B cell (primary cell): Measurements from ENCODE around the gene GHSR. TPM values are rescaled to one million over a fixed set of nuclear protein-coding genes. Genes with fewer than 3 reads are reported as not detected.

Experiments
- ATAC-seq: fragments of 200-7000 bp; cut with Tn5 transposase; one replicate; pipeline ENCODE4 v1.10.0; 2021; ENCODE audit warnings: low read depth, mild to moderate bottlenecking, moderate number of reproducible peaks, moderate library complexity
- CTCF ChIA-PET: fragments of 350-600 bp; sonication (Branson Sonifier 250); formaldehyde crosslinking; loops from one replicate; lab custom pipeline; 2021; ENCODE audit warnings: antibody characterized with exemption, inconsistent platforms; lab: Charles Lee
- POLR2A ChIA-PET: fragments of 350-600 bp; sonication (Branson Sonifier 250); formaldehyde crosslinking; loops from one replicate; lab custom pipeline; 2021; ENCODE audit warnings: antibody characterized with exemption; lab: Charles Lee
- DNase-seq: peaks from one replicate; pipeline ENCODE4 v3.0.0; 2013
- H2AFZ ChIP-seq: 2 replicates; pipeline ENCODE4 v1.6.1; 2012; ENCODE audit warnings: mild to moderate bottlenecking, low read depth, low read length; ENCODE audit not compliant: insufficient read depth, poor library complexity, severe bottlenecking
- H3K27ac ChIP-seq, 2 donors: 1 replicate in 1 of 2; 2 replicates in 1 of 2; pipeline ENCODE4 v1.5.1; 2012 to 2013; ENCODE audit warnings: low read length in 2 of 2, mild to moderate bottlenecking in 2 of 2, moderate library complexity in 1 of 2
- H3K27me3 ChIP-seq, 4 experiments: fragments of 200-600 bp in 1 of 4; sonication (generic) in 1 of 4; replicated peaks in 1 of 4; 1 replicate in 2 of 4; 2 replicates in 2 of 4; pipeline versions ENCODE4 v1.6.1 to v1.7.0; 2013 to 2016; ENCODE audit warnings: low read length in 3 of 4, mild to moderate bottlenecking in 2 of 4, mixed read lengths in 1 of 4, moderate library complexity in 1 of 4; ENCODE audit not compliant: insufficient read depth in 4 of 4, control insufficient read depth in 3 of 4; ENCODE audit errors: control extremely low read depth in 1 of 4
- H3K36me3 ChIP-seq, 2 experiments: replicated peaks in 1 of 2; 1 replicate in 1 of 2; 2 replicates in 1 of 2; pipeline versions ENCODE4 v1.6.1 to v1.7.1; 2013; ENCODE audit warnings: low read length in 1 of 2; ENCODE audit not compliant: insufficient read depth in 2 of 2, control insufficient read depth in 1 of 2; ENCODE audit errors: control extremely low read depth in 1 of 2, extremely low read depth in 1 of 2
- H3K4me1 ChIP-seq, 2 donors: fragments of 200-600 bp in 1 of 2; sonication (generic) in 1 of 2; 1 replicate in 1 of 2; 2 replicates in 1 of 2; pipeline versions ENCODE4 v1.5.1 to v1.6.1; 2013 to 2017; ENCODE audit warnings: low read length in 2 of 2; ENCODE audit not compliant: control insufficient read depth in 2 of 2, insufficient read depth in 2 of 2
- H3K4me2 ChIP-seq: replicated peaks from 2 replicates; pipeline ENCODE3; 2012; ENCODE audit warnings: mild to moderate bottlenecking, low read depth, low read length; ENCODE audit not compliant: poor library complexity, severe bottlenecking
- H3K4me3 ChIP-seq, 5 experiments: fragments of 200-600 bp in 1 of 5; sonication (generic) in 1 of 5; 1 replicate in 3 of 5; 2 replicates in 2 of 5; pipeline versions ENCODE4 v1.5.1 to v1.7.0; 2011 to 2016; ENCODE audit warnings: low read length in 4 of 5, mild to moderate bottlenecking in 4 of 5, low read depth in 2 of 5, control low read depth in 1 of 5, moderate library complexity in 1 of 5; ENCODE audit not compliant: insufficient read depth in 1 of 5; ENCODE audit errors: control extremely low read depth in 1 of 5, extremely low read depth in 1 of 5
- H3K79me2 ChIP-seq: fragments of 200-600 bp; sonication (generic); one replicate; pipeline ENCODE4 v1.6.0; 2016; ENCODE audit warnings: low read length; ENCODE audit not compliant: control insufficient read depth, insufficient read depth
- H3K9ac ChIP-seq: fragments of 200-600 bp; sonication (generic); 2 replicates; pipeline ENCODE4 v1.6.1; 2017; ENCODE audit warnings: mild to moderate bottlenecking, low read length, moderate library complexity
- H3K9me3 ChIP-seq, 3 donors: one replicate each; pipeline versions ENCODE4 v1.6.1 to v1.7.1; 2013; ENCODE audit warnings: low read length in 2 of 3; ENCODE audit not compliant: control insufficient read depth in 2 of 3, insufficient read depth in 1 of 3; ENCODE audit errors: control extremely low read depth in 1 of 3
- H4K20me1 ChIP-seq: 2 replicates; pipeline ENCODE4 v1.6.0; 2012; ENCODE audit warnings: mild to moderate bottlenecking, low read length; ENCODE audit not compliant: insufficient read depth, control insufficient read depth, poor library complexity, severe bottlenecking
- H3K27ac Mint-ChIP-seq: one replicate; pipeline ENCODE4 v1.8.0; 2021; ENCODE audit warnings: mixed read lengths
- H3K27me3 Mint-ChIP-seq: one replicate; pipeline ENCODE4 v1.8.0; 2021; ENCODE audit warnings: mixed read lengths
- H3K4me1 Mint-ChIP-seq: one replicate; pipeline ENCODE4 v1.8.0; 2021; ENCODE audit warnings: mixed read lengths
- H3K4me3 Mint-ChIP-seq: one replicate; pipeline ENCODE4 v1.8.0; 2021; ENCODE audit warnings: mixed read lengths
- H3K9me3 Mint-ChIP-seq: one replicate; pipeline ENCODE4 v1.8.0; 2022; ENCODE audit warnings: mixed read lengths; ENCODE audit not compliant: insufficient read depth
- EZH2 ChIP-seq: IDR thresholded peaks from 2 replicates; pipeline ENCODE4 v1.6.1; 2012; ENCODE audit warnings: borderline replicate concordance, low read depth, mild to moderate bottlenecking, moderate library complexity, low read length; ENCODE audit not compliant: insufficient read depth, poor library complexity, severe bottlenecking
- WGBS: methylation state at CpG from one replicate; pipeline ENCODE4 v1.1.5; 2013; ENCODE audit warnings: missing lambda C conversion rate; ENCODE audit not compliant: insufficient coverage; 5-methylcytosine and 5-hydroxymethylcytosine counted together
- intact Hi-C: fragments of 100-400 bp; cut with micrococcal nuclease; formaldehyde crosslinking; loops from one replicate; pipeline ENCODE4 v1.10.0; 2022
- polyA plus RNA-seq: library from polyadenylated mRNA; depleted of rRNA; stranded (reverse); fragments of >200 nt; gene quantifications from 2 replicates; pipeline ENCODE4 v1.2.3, GENCODE V29; 2012
- total RNA-seq, 2 donors: library from RNA; stranded (reverse); fragments of 120-200 nt in 1 of 2; gene quantifications; 1 replicate in 1 of 2; 2 replicates in 1 of 2; pipeline versions ENCODE4 v1.2.3 to v1.2.4, GENCODE V29; 2013 to 2022
- TF ChIP-seq, protein P1 (sequence below): fragments of 200-600 bp; IDR thresholded peaks from one replicate; pipeline ENCODE4 v1.8.0; 2022; ENCODE audit warnings: antibody characterized with exemption, mild to moderate bottlenecking

The GHSR gene
- total and polyA plus RNA-seq, 2 donors (not counting 1 experiment from before 2014, with no cell fraction given), result not detected

DNA sequence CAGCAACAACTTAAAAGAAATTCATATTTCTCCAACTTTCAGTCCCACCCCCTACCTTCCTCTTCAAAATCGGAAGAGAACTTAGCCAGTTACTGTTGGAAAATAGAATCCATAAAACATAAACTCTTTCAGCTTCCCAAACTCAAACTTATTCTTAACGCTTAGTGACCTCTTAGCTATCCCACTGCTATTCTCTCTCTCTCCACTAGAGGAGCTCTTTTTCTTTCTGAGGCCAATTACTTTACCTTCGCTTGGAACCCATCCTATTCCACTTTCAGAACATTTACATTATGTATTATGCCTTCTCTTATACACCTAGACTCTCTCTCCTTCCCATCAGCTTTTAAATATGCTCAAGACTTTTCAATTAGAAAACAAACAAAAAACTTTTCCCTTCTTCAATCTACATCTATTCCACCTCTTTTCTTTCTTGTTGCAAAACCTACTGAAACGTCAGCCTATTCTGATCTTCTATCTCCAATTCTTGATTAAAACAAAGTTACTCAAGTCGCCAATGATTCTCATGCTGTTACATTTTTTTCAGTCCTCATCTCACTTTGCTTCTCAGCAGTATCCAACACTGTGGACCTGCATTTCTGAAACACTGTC is 13.4 kb upstream of the GHSR start:
- no peak for TF ChIP-seq EZH2
- TF ChIP-seq, protein P1, sequence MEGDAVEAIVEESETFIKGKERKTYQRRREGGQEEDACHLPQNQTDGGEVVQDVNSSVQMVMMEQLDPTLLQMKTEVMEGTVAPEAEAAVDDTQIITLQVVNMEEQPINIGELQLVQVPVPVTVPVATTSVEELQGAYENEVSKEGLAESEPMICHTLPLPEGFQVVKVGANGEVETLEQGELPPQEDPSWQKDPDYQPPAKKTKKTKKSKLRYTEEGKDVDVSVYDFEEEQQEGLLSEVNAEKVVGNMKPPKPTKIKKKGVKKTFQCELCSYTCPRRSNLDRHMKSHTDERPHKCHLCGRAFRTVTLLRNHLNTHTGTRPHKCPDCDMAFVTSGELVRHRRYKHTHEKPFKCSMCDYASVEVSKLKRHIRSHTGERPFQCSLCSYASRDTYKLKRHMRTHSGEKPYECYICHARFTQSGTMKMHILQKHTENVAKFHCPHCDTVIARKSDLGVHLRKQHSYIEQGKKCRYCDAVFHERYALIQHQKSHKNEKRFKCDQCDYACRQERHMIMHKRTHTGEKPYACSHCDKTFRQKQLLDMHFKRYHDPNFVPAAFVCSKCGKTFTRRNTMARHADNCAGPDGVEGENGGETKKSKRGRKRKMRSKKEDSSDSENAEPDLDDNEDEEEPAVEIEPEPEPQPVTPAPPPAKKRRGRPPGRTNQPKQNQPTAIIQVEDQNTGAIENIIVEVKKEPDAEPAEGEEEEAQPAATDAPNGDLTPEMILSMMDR, result peak; percentile 100
- Histone ChIP-seq H4K20me1 (no peaks in the 10 kb centered on the region), H3K27me3 (peaks cover 0 to 5% (median 0%) of the 10 kb centered on the region in 4 experiments), H3K9ac (no peak overlapping the region), H3K27ac (no peak overlapping the region), H3K4me3 (no peak overlapping the region), H2AFZ (no peak overlapping the region), H3K36me3 (no peaks in the 10 kb centered on the region), H3K9me3 (no peaks in the 10 kb centered on the region), H3K4me2 (no peak overlapping the region), H3K79me2 (no peaks in the 10 kb centered on the region), H3K4me1 (no peaks in the 10 kb centered on the region)
- intact Hi-C loops, result loop anchor here (1.0 kb wide), 2 partner anchors 16 to 162 kb away; no protein-coding TSS in a partner anchor
- peaks cover 12% of the 10 kb centered on the region for H3K27me3 Mint-ChIP-seq
- no peak overlapping the region for H3K4me3 Mint-ChIP-seq
- 51% methylated on average over 5 of the region's 5 CpGs for whole genome bisulfite sequencing
- ChIA-PET POLR2A (no interaction called here), CTCF (interaction anchor here (0.7 to 3.7 kb wide), 21 partner anchors 9 to 228 kb away, joined by 3 to 36 read pairs (median 4); no protein-coding TSS in a partner anchor)
- ATAC-seq, result no peak
- H3K4me1 Mint-ChIP-seq, result no peaks in the 10 kb centered on the region
- H3K27ac Mint-ChIP-seq, result no peak overlapping the region
- DNase-seq, result peak; percentile 46
- peaks cover under 1% of the 10 kb centered on the region for H3K9me3 Mint-ChIP-seq

DNA sequence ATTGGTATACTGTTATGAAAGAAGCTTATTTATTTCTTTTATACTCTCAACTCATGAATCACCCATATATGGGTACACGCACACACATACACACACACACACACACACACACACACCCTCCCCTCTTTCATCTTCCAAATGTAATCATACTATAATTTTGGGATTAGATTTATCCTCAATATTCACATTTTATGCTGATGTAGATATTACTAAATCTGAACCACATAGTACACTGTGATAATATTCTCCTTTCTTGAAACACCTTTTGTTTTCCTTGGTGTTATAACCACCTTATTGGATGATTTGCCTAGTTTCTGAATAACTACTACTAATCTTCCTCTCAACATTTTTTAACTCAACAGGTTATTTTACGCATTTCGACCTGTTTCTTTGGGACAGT is 8.1 kb upstream of the GHSR start:
- no peak overlapping the region for H3K9ac ChIP-seq
- no peaks in the 10 kb centered on the region for H3K36me3 ChIP-seq
- no peaks in the 10 kb centered on the region for H3K4me1 Mint-ChIP-seq
- no peak for ATAC-seq
- peaks cover 0 to 10% (median 6%) of the 10 kb centered on the region in 4 experiments for H3K27me3 ChIP-seq
- intact Hi-C loops, result no loop called here
- no peak for DNase-seq
- no peak overlapping the region for H3K4me3 ChIP-seq
- H3K9me3 ChIP-seq, result peaks cover 0 to 2% (median 0%) of the 10 kb centered on the region in 3 donors
- H3K4me1 ChIP-seq, result no peaks in the 10 kb centered on the region
- POLR2A ChIA-PET, result no interaction called here
- H3K27me3 Mint-ChIP-seq, result peaks cover 22% of the 10 kb centered on the region
- no peak overlapping the region for H3K4me3 Mint-ChIP-seq
- no peak overlapping the region for H3K4me2 ChIP-seq
- H4K20me1 ChIP-seq, result no peaks in the 10 kb centered on the region
- no peak overlapping the region for H2AFZ ChIP-seq
- no peaks in the 10 kb centered on the region for H3K79me2 ChIP-seq
- WGBS, result 96% methylated on average over 2 of the region's 3 CpGs
- no peak for TF ChIP-seq EZH2
- TF ChIP-seq, protein P1, result no peak
- H3K27ac Mint-ChIP-seq, result no peak overlapping the region
- H3K9me3 Mint-ChIP-seq, result no peaks in the 10 kb centered on the region
- CTCF ChIA-PET, result no interaction called here
- no peak overlapping the region for H3K27ac ChIP-seq
